Measurements from ENCODE around the gene ESR2.

The ESR2 gene

DNA sequence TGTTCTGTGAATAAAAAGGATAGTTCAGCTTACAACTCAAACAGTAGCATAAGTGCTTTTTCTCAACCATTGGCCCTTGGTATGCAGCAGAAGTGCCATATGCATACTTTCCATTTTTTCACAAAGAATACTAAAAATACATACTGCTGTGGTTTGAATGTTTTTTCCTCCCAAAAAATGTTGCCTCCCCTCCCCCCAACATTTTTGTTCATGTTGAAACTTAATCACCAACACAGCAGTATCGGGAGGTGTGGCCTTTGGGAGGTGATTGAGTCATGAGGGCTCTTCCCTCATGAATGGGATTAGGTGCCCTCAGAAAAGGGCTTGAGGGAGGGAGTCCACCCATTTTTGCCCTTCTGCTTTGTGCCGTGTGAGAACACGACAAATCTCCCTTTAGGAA, 198.6 kb downstream of the ESR2 start:
- Histone ChIP-seq H3F3A (ENCODE audit: control insufficient read depth, insufficient read depth) (no peaks in the 10 kb centered on the region), H3K36me3 (ENCODE audit: control insufficient read depth, low read length) (peaks cover 87% of the 10 kb centered on the region), H3K4me3 (ENCODE audit: low read length) (no peak overlapping the region), H3K9me3 (ENCODE audit: control insufficient read depth, insufficient read depth, low read length) (no peaks in the 10 kb centered on the region), H3K27ac (ENCODE audit: low read depth, low read length) (no peak overlapping the region), H3K9me2 (replicated peaks; ENCODE audit: control insufficient read depth, low read length) (no peaks in the 10 kb centered on the region), H3K4me1 (ENCODE audit: control insufficient read depth, low read length) (peaks cover 2% of the 10 kb centered on the region), H4K20me1 (ENCODE audit: control insufficient read depth, insufficient read depth, low read depth, low read length) (no peaks in the 10 kb centered on the region; the same call in 1 of the 2 replicates), H3K27me3 (ENCODE audit: control insufficient read depth, low read length) (no peaks in the 10 kb centered on the region), H3K79me2 (ENCODE audit: control insufficient read depth, low read length) (no peaks in the 10 kb centered on the region), H3K4me2 (ENCODE audit: low read length) (no peak overlapping the region)
- TF ChIP-seq EZH2phosphoT487 (IDR thresholded peaks at IDR 0.05; ENCODE audit: borderline replicate concordance, low read length) = no peak
- TF ChIP-seq, protein P1, sequence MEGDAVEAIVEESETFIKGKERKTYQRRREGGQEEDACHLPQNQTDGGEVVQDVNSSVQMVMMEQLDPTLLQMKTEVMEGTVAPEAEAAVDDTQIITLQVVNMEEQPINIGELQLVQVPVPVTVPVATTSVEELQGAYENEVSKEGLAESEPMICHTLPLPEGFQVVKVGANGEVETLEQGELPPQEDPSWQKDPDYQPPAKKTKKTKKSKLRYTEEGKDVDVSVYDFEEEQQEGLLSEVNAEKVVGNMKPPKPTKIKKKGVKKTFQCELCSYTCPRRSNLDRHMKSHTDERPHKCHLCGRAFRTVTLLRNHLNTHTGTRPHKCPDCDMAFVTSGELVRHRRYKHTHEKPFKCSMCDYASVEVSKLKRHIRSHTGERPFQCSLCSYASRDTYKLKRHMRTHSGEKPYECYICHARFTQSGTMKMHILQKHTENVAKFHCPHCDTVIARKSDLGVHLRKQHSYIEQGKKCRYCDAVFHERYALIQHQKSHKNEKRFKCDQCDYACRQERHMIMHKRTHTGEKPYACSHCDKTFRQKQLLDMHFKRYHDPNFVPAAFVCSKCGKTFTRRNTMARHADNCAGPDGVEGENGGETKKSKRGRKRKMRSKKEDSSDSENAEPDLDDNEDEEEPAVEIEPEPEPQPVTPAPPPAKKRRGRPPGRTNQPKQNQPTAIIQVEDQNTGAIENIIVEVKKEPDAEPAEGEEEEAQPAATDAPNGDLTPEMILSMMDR (IDR thresholded peaks at IDR 0.05; ENCODE audit: low read depth, low read length, poor library complexity, severe bottlenecking) = no peak

DNA sequence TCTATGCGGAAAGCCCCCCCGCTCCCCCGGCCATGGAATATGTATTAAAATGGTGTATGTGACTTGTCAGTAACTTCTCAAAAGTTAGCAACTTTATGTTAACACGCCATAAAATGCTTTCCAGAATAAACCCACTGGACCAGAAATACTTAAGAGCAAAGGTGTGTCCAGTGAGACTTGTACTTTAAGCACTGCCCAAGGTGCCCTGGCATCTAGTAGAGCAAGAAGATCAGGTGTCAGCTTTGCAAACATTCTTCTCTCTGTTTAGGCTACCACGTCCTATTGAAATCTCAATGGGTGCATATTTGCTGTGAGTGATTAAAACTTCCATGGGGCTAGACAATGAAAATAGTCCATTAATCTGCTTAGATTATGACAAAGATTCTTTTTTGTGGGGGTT, 201.2 kb downstream of the ESR2 start:
- no peak overlapping the region for H3K27ac ChIP-seq (ENCODE audit: low read depth, low read length)
- no peak overlapping the region for H3K4me2 ChIP-seq (ENCODE audit: low read length)

DNA sequence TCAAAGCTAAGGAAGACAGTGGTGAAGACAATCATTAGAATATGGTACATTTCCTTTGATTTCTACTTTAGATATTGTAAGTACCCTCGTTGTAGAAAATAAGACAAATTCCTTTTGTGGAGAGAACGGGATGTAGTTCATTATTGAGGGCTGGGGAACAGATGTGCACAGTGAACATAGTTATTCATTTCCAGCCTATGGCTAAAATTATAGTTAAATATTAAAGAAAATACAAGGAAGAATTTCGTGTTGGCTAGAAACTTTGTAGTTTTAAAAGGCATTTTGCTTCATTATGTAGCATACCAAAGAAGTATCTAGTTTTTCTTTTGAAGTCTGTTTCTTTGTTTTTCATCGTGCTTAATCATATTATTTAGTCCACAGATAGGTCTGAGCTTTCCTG, 201.8 kb downstream of the ESR2 start:
- Histone ChIP-seq H3K4me3 (ENCODE audit: low read length) (no peak overlapping the region), H3K4me1 (ENCODE audit: control insufficient read depth, low read length) (no peaks in the 10 kb centered on the region), H3K79me2 (ENCODE audit: control insufficient read depth, low read length) (no peaks in the 10 kb centered on the region), H3K27me3 (ENCODE audit: control insufficient read depth, low read length) (no peaks in the 10 kb centered on the region), H3K9me3 (ENCODE audit: control insufficient read depth, insufficient read depth, low read length) (no peaks in the 10 kb centered on the region), H3K27ac (ENCODE audit: low read depth, low read length) (no peak overlapping the region), H4K20me1 (ENCODE audit: control insufficient read depth, insufficient read depth, low read depth, low read length) (no peaks in the 10 kb centered on the region; the same call in 1 of the 2 replicates), H3K4me2 (ENCODE audit: low read length) (no peak overlapping the region), H3K36me3 (ENCODE audit: control insufficient read depth, low read length) (peaks cover 93% of the 10 kb centered on the region), H3F3A (ENCODE audit: control insufficient read depth, insufficient read depth) (peaks cover 2% of the 10 kb centered on the region; the same call in 1 of the 2 replicates), H3K9me2 (replicated peaks; ENCODE audit: control insufficient read depth, low read length) (no peaks in the 10 kb centered on the region)
- no peak for TF ChIP-seq EZH2phosphoT487 (IDR thresholded peaks at IDR 0.05; ENCODE audit: borderline replicate concordance, low read length)
- TF ChIP-seq, protein P1 (IDR thresholded peaks at IDR 0.05; ENCODE audit: low read depth, low read length, poor library complexity, severe bottlenecking) = no peak

More for the DNA sequence above, 201.2 kb downstream of the ESR2 start:
- H3F3A ChIP-seq (ENCODE audit: control insufficient read depth, insufficient read depth) = no peaks in the 10 kb centered on the region
- H3K4me3 ChIP-seq (ENCODE audit: low read length) = no peak overlapping the region
- H4K20me1 ChIP-seq (ENCODE audit: control insufficient read depth, insufficient read depth, low read depth, low read length) = no peaks in the 10 kb centered on the region; the same call in 1 of the 2 replicates
- no peaks in the 10 kb centered on the region for H3K79me2 ChIP-seq (ENCODE audit: control insufficient read depth, low read length)
- peaks cover 93% of the 10 kb centered on the region for H3K36me3 ChIP-seq (ENCODE audit: control insufficient read depth, low read length)
- H3K9me3 ChIP-seq (ENCODE audit: control insufficient read depth, insufficient read depth, low read length) = no peaks in the 10 kb centered on the region
- no peaks in the 10 kb centered on the region for H3K4me1 ChIP-seq (ENCODE audit: control insufficient read depth, low read length)
- H3K9me2 ChIP-seq (replicated peaks; ENCODE audit: control insufficient read depth, low read length) = no peaks in the 10 kb centered on the region
- no peaks in the 10 kb centered on the region for H3K27me3 ChIP-seq (ENCODE audit: control insufficient read depth, low read length)
- TF ChIP-seq, protein P1 (IDR thresholded peaks at IDR 0.05; ENCODE audit: low read depth, low read length, poor library complexity, severe bottlenecking) = no peak
- TF ChIP-seq EZH2phosphoT487 (IDR thresholded peaks at IDR 0.05; ENCODE audit: borderline replicate concordance, low read length) = no peak

All from DOHH2 (cell line).